OCI-LY3 (cell line): ENCODE results near the gene LMTK3.

Experiments
- CTCF ChIP-seq: fragments of 200-600, 300-600 bp; sonication (generic); IDR thresholded peaks from 2 replicates; pipeline ENCODE4 v1.5.1; 2014; ENCODE audit warnings: antibody characterized with exemption, low read length, low read depth
- EZH2phosphoT487 ChIP-seq: fragments of 200-600 bp; shearing (Covaris generic); IDR thresholded peaks from 2 replicates; pipeline ENCODE4 v1.6.1; 2018; ENCODE audit warnings: antibody characterized with exemption, mixed run types, low read depth

- TF ChIP-seq CTCF (no peak), EZH2phosphoT487 (no peak)
These were observed 19.1 kb upstream of the LMTK3 start for GRCh38 chr19:48530770-48531169.
